ENCODE data around the gene COL8A1.

Gene COL8A1

DNA sequence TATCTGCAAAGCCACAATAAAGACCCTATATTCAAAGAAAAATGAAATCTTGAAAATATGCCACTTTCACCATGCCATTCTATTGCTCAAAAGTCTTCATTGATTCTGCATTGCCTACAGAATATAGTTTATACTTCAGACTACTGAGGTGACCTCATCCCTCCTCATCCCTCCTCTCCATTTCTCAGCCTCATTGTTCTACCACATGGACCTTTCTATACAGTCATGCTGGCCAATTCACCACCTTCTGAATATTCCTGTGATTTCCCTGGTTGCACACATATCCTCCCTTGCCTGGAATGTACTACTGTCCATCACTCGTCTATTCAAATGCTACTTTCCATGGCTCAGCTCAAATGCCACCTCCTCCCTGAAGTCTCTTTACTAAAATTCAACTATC is 3.5 kb upstream of the COL8A1 start:
- H3K79me2 ChIP-seq (ENCODE audit: low read length), result no peaks in the 10 kb centered on the region
- no peak overlapping the region for H3K4me3 ChIP-seq (ENCODE audit: low read length)
- H3K27me3 ChIP-seq (replicated peaks; ENCODE audit: insufficient read depth, low read length), result no peaks in the 10 kb centered on the region
- H3K4me1 ChIP-seq (ENCODE audit: low read length), result peaks cover 23% of the 10 kb centered on the region
- H4K20me1 ChIP-seq (ENCODE audit: insufficient read depth, low read length), result no peaks in the 10 kb centered on the region
- peaks cover 5% of the 10 kb centered on the region; the same call in 1 of the 2 replicates for H3F3A ChIP-seq (ENCODE audit: insufficient read depth, low read length)
- no peak overlapping the region for H3K27ac ChIP-seq (ENCODE audit: low read length)
- no peaks in the 10 kb centered on the region for H3K9me2 ChIP-seq (replicated peaks; ENCODE audit: insufficient read depth, low read length)
- H3K4me2 ChIP-seq (ENCODE audit: low read depth, low read length), result no peak overlapping the region
- no peak for DNase-seq
- no peak overlapping the region for H2AFZ ChIP-seq (ENCODE audit: low read length)
- TF ChIP-seq EZH2 (optimal IDR thresholded peaks at IDR 0.05; ENCODE audit: low read depth, low read length) (no peak), EZH2phosphoT487 (IDR thresholded peaks at IDR 0.05; ENCODE audit: low read length) (no peak)
- TF ChIP-seq, protein P1, sequence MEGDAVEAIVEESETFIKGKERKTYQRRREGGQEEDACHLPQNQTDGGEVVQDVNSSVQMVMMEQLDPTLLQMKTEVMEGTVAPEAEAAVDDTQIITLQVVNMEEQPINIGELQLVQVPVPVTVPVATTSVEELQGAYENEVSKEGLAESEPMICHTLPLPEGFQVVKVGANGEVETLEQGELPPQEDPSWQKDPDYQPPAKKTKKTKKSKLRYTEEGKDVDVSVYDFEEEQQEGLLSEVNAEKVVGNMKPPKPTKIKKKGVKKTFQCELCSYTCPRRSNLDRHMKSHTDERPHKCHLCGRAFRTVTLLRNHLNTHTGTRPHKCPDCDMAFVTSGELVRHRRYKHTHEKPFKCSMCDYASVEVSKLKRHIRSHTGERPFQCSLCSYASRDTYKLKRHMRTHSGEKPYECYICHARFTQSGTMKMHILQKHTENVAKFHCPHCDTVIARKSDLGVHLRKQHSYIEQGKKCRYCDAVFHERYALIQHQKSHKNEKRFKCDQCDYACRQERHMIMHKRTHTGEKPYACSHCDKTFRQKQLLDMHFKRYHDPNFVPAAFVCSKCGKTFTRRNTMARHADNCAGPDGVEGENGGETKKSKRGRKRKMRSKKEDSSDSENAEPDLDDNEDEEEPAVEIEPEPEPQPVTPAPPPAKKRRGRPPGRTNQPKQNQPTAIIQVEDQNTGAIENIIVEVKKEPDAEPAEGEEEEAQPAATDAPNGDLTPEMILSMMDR (IDR thresholded peaks at IDR 0.05; ENCODE audit: low read length), result no peak
- H3K36me3 ChIP-seq (replicated peaks; ENCODE audit: insufficient read depth, low read length), result no peaks in the 10 kb centered on the region
- H3K9me3 ChIP-seq (replicated peaks; ENCODE audit: insufficient read depth, low read length), result no peaks in the 10 kb centered on the region
- H3K9ac ChIP-seq (ENCODE audit: low read length), result no peak overlapping the region

DNA sequence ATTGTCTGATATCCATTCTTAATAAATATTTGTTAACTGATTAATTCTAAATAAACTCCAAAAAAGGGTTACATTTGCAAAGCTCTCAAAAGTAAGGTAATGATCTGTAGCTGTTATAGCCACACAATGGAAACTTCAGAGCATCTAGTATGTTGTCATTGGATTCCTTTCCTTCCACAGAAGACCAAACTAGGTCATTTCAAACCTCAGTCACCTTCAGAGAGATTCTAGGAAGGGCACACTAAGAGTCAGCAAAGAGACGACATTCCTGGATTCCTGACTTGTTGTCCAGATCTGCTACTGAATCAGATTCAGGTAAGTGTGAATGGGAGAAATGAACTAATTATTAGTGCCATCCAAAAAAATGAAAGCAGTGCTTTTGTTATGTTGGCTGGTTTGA is 3.0 kb upstream of the COL8A1 start:
- Histone ChIP-seq H3K9me3 (replicated peaks; ENCODE audit: insufficient read depth, low read length) (no peaks in the 10 kb centered on the region), H3F3A (ENCODE audit: insufficient read depth, low read length) (peaks cover 3% of the 10 kb centered on the region; the same call in 1 of the 2 replicates), H3K27ac (ENCODE audit: low read length) (no peak overlapping the region), H3K9me2 (replicated peaks; ENCODE audit: insufficient read depth, low read length) (no peaks in the 10 kb centered on the region), H3K27me3 (replicated peaks; ENCODE audit: insufficient read depth, low read length) (no peaks in the 10 kb centered on the region), H3K4me2 (ENCODE audit: low read depth, low read length) (no peak overlapping the region), H3K4me3 (ENCODE audit: low read length) (no peak overlapping the region), H3K9ac (ENCODE audit: low read length) (no peak overlapping the region), H3K79me2 (ENCODE audit: low read length) (no peaks in the 10 kb centered on the region), H4K20me1 (ENCODE audit: insufficient read depth, low read length) (no peaks in the 10 kb centered on the region), H2AFZ (ENCODE audit: low read length) (no peak overlapping the region), H3K4me1 (ENCODE audit: low read length) (peaks cover 18% of the 10 kb centered on the region), H3K36me3 (replicated peaks; ENCODE audit: insufficient read depth, low read length) (no peaks in the 10 kb centered on the region)
- TF ChIP-seq EZH2phosphoT487 (IDR thresholded peaks at IDR 0.05; ENCODE audit: low read length) (no peak), EZH2 (optimal IDR thresholded peaks at IDR 0.05; ENCODE audit: low read depth, low read length) (no peak)
- TF ChIP-seq, protein P1 (IDR thresholded peaks at IDR 0.05; ENCODE audit: low read length), result no peak
- no peak for DNase-seq

DNA sequence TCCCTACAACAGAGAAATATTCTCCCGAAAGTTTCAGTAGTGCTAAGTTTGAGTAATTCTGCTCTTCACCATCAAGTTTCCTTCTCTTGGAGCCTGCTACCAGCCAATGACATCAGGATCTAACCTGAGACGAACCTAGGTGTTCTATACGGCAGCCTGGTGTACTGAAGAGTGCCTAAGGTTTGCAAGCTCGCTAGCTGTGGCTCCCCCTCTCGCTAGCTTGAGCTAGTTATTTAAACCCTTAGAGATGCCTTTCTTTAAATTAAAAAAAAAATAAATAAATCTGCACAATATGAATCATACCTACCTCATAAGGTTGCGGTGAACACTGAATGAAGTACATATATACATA is 1.4 kb upstream of the COL8A1 start:
- no peaks in the 10 kb centered on the region for H4K20me1 ChIP-seq (ENCODE audit: insufficient read depth, low read length)
- no peaks in the 10 kb centered on the region for H3K36me3 ChIP-seq (replicated peaks; ENCODE audit: insufficient read depth, low read length)
- no peaks in the 10 kb centered on the region for H3K27me3 ChIP-seq (replicated peaks; ENCODE audit: insufficient read depth, low read length)
- H3K9me2 ChIP-seq (replicated peaks; ENCODE audit: insufficient read depth, low read length), result no peaks in the 10 kb centered on the region
- DNase-seq, result no peak
- H3K27ac ChIP-seq (ENCODE audit: low read length), result no peak overlapping the region
- no peak for TF ChIP-seq EZH2phosphoT487 (IDR thresholded peaks at IDR 0.05; ENCODE audit: low read length)
- no peak for TF ChIP-seq EZH2 (optimal IDR thresholded peaks at IDR 0.05; ENCODE audit: low read depth, low read length)
- TF ChIP-seq, protein P1 (IDR thresholded peaks at IDR 0.05; ENCODE audit: low read length), result no peak
- no peaks in the 10 kb centered on the region for H3K79me2 ChIP-seq (ENCODE audit: low read length)
- H3F3A ChIP-seq (ENCODE audit: insufficient read depth, low read length), result no peaks in the 10 kb centered on the region
- H3K4me2 ChIP-seq (ENCODE audit: low read depth, low read length), result no peak overlapping the region
- H2AFZ ChIP-seq (ENCODE audit: low read length), result no peak overlapping the region
- H3K9ac ChIP-seq (ENCODE audit: low read length), result no peak overlapping the region
- peaks cover 2% of the 10 kb centered on the region; the same call in 1 of the 2 replicates for H3K4me1 ChIP-seq (ENCODE audit: low read length)
- no peaks in the 10 kb centered on the region for H3K9me3 ChIP-seq (replicated peaks; ENCODE audit: insufficient read depth, low read length)
- no peak overlapping the region for H3K4me3 ChIP-seq (ENCODE audit: low read length)
